ENCODE results near the gene REEP3. TPM values are rescaled to one million over a fixed set of nuclear protein-coding genes. Genes with fewer than 3 reads are reported as not detected.
A peak's percentile ranks its signal among the peaks of the same experiment; 100 is the strongest.

Gene REEP3
- total RNA-seq, 1 donor = 127 TPM

GRCh38 chr10:63542835-63543575 is 21.8 kb downstream of the REEP3 start:
- peak; percentile 37 for DNase-seq (ENCODE audit: low read depth)
- no peak overlapping the region for H3K4me3 ChIP-seq (ENCODE audit: low read depth, low read length)
- TF ChIP-seq, protein P1, sequence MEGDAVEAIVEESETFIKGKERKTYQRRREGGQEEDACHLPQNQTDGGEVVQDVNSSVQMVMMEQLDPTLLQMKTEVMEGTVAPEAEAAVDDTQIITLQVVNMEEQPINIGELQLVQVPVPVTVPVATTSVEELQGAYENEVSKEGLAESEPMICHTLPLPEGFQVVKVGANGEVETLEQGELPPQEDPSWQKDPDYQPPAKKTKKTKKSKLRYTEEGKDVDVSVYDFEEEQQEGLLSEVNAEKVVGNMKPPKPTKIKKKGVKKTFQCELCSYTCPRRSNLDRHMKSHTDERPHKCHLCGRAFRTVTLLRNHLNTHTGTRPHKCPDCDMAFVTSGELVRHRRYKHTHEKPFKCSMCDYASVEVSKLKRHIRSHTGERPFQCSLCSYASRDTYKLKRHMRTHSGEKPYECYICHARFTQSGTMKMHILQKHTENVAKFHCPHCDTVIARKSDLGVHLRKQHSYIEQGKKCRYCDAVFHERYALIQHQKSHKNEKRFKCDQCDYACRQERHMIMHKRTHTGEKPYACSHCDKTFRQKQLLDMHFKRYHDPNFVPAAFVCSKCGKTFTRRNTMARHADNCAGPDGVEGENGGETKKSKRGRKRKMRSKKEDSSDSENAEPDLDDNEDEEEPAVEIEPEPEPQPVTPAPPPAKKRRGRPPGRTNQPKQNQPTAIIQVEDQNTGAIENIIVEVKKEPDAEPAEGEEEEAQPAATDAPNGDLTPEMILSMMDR (IDR thresholded peaks at IDR 0.05; ENCODE audit: insufficient read depth, low read depth, low read length) = no peak

- no peak for DNase-seq (ENCODE audit: low read depth)
- no peak overlapping the region for H3K4me3 ChIP-seq (ENCODE audit: low read depth, low read length)
- TF ChIP-seq, protein P1 (IDR thresholded peaks at IDR 0.05; ENCODE audit: insufficient read depth, low read depth, low read length) = no peak
These were observed 22.4 kb downstream of the REEP3 start for GRCh38 chr10:63543576-63543962.

GRCh38 chr10:63544418-63544817 is 23.2 kb downstream of the REEP3 start:
- TF ChIP-seq, protein P1 (IDR thresholded peaks at IDR 0.05; ENCODE audit: insufficient read depth, low read depth, low read length) = no peak
- H3K4me3 ChIP-seq (ENCODE audit: low read depth, low read length) = no peak overlapping the region
- DNase-seq (ENCODE audit: low read depth) = no peak

DNA sequence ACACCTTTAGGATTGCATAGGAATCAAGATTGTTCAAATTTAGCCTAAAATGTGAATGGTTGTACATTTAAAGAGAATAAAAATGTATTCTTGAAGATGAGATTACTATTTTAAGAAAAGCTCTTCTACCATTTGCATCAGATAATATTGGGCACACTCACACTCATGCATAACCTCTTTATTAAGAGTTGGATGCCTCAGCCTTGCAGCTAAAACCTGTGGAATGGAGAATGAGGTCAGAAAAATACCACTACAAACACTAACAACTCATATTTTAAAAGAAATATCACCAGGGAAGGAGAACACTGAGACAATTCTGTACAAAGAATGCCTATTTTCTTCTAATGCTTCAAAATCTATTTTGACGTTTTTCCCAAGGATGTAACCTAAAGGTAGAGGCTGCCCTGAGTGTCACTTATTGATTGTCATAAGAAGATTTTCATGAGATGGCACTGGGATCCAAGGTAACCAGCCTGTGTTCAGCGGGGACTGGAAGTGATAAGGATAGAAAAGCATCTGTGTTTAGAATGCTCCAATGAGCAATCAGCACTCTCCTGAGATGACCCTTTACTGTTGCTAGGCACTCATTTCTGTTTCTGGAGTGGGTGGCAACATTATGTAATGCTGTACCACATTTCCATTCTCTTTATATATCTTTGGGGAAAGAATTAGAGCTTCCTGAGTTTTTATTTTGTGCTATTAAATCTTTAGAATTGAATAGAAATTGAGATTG is 26.6 kb downstream of the REEP3 start:
- no peak overlapping the region for H3K4me3 ChIP-seq (ENCODE audit: low read depth, low read length)
- TF ChIP-seq, protein P1 (IDR thresholded peaks at IDR 0.05; ENCODE audit: insufficient read depth, low read depth, low read length) = no peak
- DNase-seq (ENCODE audit: low read depth) = no peak

GRCh38 chr10:63548860-63549259 is 27.7 kb downstream of the REEP3 start:
- no peak for DNase-seq (ENCODE audit: low read depth)
- no peak overlapping the region for H3K4me3 ChIP-seq (ENCODE audit: low read depth, low read length)
- TF ChIP-seq, protein P1 (IDR thresholded peaks at IDR 0.05; ENCODE audit: insufficient read depth, low read depth, low read length) = no peak

GRCh38 chr10:63549810-63550209 is 28.6 kb downstream of the REEP3 start:
- TF ChIP-seq, protein P1 (IDR thresholded peaks at IDR 0.05; ENCODE audit: insufficient read depth, low read depth, low read length) = no peak
- no peak overlapping the region for H3K4me3 ChIP-seq (ENCODE audit: low read depth, low read length)
- no peak for DNase-seq (ENCODE audit: low read depth)

Data from fibroblast of villous mesenchyme (primary cell).